Left hindlimb (tissue), 1 donor: ENCODE results near the gene UBE3B.

Source experiments
- DNase-seq: peaks from one replicate; pipeline ENCODE4 v3.0.0-alpha.2; 2018

UBE3B gene

DNA sequence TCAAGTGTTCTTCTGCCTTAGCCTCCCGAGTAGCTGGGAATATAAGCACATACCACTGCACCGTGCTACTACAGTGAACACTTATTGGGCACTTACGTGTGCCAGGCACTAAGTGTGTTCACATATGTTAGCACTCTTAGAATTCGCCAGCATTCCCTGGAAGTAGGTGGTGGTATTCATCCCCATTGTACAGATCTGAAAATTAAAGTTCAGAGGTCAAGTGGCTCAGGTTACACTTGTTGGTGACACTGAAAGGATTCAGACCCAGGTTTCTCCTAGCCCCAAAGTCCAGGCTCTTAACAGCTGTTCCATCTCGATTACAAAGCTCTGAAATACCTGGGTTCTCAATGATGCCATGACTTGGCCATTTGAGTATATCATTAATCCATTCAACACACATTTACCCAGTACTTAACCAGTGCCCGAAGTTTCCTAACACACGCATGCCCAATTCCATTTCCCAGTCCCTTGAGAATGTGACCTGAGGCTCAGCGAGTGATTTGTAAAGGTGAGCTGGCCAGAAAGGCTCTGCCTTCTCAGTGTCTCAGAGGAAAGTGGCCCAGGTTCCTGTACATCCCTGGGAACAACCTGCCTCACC, 101.0 kb downstream of the UBE3B start:
- DNase-seq, result no peak

DNA sequence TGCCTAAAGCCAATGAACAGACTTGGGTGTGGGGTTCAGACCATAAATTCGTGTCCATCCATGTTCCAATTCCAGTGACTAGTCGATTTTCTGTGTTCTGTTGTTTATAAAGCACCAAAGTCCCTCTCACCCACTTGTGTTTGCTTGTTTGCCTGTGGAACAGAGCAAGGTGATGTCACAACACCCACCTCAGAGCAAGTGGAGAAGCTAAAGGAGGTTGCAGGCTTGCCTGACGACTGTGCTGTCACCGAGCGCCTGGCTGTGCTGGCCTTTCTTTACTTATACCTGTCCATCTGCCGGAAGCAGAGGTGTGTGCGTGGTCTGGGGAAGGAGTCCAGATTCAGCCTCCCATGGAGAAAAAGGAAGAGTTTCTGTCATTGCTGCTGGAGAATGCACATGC, 102.2 kb downstream of the UBE3B start:
- DNase-seq, result no peak

DNA sequence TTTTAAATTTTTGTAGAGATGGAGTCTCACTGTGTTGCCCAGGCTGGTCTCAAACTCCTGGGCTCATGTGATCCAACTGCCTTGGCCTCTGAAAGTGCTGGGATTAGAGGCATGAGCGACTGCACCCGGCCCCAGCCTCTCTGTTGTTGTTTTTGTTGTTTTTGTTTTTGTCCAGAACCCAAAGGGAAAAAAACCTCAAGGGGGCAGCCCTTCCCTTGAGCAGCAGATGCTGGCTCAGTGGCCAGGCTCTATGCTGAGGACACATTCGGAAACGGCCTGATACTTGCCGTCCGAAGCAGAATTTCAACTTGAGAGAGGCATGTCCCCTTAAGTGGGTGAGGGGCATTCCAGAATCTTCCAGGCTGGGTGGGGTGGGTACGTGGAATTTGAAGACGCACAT, 102.8 kb downstream of the UBE3B start:
- no peak for DNase-seq

DNA sequence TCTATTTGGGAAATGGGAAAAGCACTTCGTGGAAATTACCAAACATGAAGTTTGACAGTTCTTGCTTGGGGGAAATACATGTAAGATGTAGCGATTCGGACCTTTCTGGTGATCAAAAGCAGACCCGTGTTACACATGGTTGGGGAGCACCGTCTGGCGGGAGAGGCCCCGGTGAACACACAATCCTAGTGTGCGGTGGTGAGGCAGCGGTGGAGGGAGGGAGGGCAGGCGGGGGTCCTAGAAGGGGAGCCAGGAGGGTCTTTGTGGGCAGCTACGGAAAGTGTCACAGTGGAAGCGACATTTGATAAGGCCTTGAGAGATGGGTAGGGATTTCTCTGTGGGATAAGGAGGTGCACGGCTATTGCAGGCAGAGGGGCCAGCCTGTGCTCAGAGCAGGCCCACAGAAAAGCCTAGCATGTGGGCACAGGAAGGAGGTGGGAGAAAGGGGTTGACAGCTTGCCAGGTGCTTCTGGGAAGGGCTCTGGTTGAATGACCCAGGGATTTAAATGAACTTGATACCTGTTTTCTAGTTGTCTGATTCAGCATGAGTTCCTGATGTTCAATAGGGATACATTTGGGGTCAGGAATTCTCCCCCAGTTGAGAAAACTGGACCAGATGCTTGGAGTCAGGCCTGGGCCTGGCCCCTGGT, 103.4 kb downstream of the UBE3B start:
- DNase-seq, result no peak

DNA sequence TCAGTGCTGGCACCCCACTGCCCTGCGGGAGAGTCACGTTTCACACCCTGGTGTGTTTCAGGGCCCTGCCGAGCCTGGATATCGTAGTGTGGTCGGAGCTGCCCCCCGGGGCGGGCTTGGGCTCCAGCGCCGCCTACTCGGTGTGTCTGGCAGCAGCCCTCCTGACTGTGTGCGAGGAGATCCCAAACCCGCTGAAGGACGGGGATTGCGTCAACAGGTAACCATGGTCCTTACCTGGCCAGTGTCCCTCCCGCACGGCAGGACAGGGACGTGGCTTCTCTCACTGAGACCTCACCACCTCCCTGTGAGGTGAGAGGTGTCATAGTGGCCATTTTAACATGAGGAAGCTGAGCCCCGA, 103.9 kb downstream of the UBE3B start:
- no peak for DNase-seq

DNA sequence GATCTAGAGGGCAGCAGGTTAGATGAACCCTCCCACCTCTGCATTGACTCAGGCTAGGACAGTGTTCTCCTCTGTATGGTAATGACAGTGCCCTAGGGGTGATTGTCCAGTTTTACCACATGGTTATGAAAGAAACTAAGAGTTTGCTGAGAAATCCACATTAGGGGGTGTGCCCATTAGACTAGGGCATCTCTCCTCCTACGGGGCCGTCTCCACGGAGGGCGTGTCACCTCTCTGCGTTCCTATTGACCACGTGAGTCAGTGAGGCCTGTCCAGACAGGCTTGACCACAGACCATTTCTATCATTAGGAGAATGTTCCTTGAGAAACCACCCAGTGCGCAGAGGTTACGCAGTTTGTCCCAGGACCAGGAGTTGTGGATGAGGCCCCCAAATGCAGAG, 104.4 kb downstream of the UBE3B start:
- no peak for DNase-seq

DNA sequence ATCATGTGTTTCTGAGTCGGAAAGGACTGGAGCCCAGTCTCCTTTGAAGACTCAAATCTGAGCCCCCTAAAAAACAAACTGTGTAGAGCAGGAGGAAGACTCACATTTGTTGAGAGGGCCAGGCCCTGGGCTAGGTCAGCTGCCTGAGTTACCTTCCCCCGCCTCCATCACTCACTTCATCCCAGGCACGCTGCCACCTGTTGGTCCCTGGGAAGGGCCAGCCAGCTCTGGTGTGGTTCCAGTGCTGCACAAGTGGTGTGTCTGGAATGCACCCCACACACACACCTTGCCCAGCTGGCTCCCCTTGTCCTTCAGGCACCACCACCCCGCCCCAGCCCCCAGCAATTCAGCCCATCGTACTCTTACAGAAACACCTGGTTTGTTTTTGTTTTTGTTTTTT, 105.2 kb downstream of the UBE3B start:
- DNase-seq, result no peak

DNA sequence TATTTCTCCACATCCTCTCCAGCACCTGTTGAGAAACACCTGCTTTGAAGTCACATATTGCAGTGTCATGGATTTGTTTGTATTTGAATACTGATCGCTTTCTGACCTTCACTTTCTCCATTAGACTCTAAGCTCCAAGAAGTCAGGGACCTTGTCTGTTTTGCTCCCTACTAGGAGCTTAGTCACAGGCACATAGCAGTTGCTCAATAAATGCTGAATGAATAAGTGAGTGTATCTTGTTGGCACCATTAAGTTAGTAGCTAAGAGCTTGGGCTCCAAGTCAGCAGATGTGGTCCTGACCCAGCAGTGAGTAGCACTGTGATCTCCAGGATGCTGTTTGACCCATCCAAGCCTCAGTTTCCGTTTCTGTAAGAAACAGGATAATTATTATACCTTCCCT, 106.3 kb downstream of the UBE3B start:
- DNase-seq, result no peak
